C4-2B (cell line): ENCODE measurements around the gene ST7L.

Experiments
- ZFX ChIP-seq: fragments of 450-650 bp; IDR thresholded peaks from 2 replicates; pipeline ENCODE4 v1.6.1; 2017
- TF ChIP-seq, protein P1 (sequence below): fragments of 450-650 bp; conservative IDR thresholded peaks from 2 replicates; pipeline ENCODE4 v1.5.1; 2017; ENCODE audit warnings: mild to moderate bottlenecking

DNA sequence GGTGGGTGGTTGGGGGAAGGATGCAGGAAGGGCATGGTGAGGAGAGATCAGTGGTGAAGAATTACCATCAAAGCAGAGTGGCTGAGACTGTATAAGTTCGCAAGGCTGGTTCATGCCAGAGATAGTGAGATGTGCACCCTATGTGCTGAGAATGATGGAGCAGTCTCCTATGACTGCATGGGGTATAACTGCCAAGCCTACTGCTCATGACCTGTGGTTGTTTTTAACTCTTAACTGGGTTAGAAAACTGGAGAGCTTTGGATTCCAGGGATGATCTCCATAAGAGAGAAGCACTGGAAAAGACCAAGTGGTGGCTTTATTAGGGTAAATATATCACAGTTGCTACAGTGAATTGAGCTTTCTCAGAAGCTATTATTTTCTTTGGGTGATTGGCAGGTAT is 94.0 kb downstream of the ST7L start:
- TF ChIP-seq, protein P1, sequence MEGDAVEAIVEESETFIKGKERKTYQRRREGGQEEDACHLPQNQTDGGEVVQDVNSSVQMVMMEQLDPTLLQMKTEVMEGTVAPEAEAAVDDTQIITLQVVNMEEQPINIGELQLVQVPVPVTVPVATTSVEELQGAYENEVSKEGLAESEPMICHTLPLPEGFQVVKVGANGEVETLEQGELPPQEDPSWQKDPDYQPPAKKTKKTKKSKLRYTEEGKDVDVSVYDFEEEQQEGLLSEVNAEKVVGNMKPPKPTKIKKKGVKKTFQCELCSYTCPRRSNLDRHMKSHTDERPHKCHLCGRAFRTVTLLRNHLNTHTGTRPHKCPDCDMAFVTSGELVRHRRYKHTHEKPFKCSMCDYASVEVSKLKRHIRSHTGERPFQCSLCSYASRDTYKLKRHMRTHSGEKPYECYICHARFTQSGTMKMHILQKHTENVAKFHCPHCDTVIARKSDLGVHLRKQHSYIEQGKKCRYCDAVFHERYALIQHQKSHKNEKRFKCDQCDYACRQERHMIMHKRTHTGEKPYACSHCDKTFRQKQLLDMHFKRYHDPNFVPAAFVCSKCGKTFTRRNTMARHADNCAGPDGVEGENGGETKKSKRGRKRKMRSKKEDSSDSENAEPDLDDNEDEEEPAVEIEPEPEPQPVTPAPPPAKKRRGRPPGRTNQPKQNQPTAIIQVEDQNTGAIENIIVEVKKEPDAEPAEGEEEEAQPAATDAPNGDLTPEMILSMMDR = no peak
- TF ChIP-seq ZFX = no peak
